Muscle layer of colon (tissue), 2 donors: ENCODE measurements around the gene KATNB1.
"Not testable (repeated sequence)": the region's sequence is repeated elsewhere in the genome, so short reads cannot be mapped to it uniquely, and the experiment has no call there.

Source experiments
- H3K27ac ChIP-seq: one replicate; pipeline ENCODE4 v1.7.0; 2013; ENCODE audit warnings: low read depth, mild to moderate bottlenecking, low read length, moderate library complexity
- H3K27me3 ChIP-seq, 2 donors: one replicate each; pipeline ENCODE4 v1.7.0; 2013; ENCODE audit warnings: low read length in 2 of 2, mild to moderate bottlenecking in 2 of 2; ENCODE audit not compliant: insufficient read depth in 2 of 2, control insufficient read depth in 1 of 2
- H3K36me3 ChIP-seq: one replicate; pipeline ENCODE4 v1.7.0; 2013; ENCODE audit warnings: mild to moderate bottlenecking, low read length; ENCODE audit not compliant: insufficient read depth
- H3K4me1 ChIP-seq: one replicate; pipeline ENCODE4 v1.7.0; 2013; ENCODE audit warnings: mild to moderate bottlenecking, low read length; ENCODE audit not compliant: insufficient read depth
- H3K4me3 ChIP-seq, 2 donors: one replicate each; pipeline ENCODE4 v1.7.0; 2013; ENCODE audit warnings: low read length in 2 of 2, low read depth in 1 of 2, mild to moderate bottlenecking in 1 of 2, moderate library complexity in 1 of 2
- H3K9ac ChIP-seq: one replicate; pipeline ENCODE4 v1.7.0; 2013; ENCODE audit warnings: low read length
- H3K9me3 ChIP-seq: one replicate; pipeline ENCODE4 v1.7.0; 2013; ENCODE audit warnings: mild to moderate bottlenecking, low read length
- donor health status: abdominal sarcoma.
- donor health status: Adenocarcinoma of cecum.

KATNB1 gene

DNA sequence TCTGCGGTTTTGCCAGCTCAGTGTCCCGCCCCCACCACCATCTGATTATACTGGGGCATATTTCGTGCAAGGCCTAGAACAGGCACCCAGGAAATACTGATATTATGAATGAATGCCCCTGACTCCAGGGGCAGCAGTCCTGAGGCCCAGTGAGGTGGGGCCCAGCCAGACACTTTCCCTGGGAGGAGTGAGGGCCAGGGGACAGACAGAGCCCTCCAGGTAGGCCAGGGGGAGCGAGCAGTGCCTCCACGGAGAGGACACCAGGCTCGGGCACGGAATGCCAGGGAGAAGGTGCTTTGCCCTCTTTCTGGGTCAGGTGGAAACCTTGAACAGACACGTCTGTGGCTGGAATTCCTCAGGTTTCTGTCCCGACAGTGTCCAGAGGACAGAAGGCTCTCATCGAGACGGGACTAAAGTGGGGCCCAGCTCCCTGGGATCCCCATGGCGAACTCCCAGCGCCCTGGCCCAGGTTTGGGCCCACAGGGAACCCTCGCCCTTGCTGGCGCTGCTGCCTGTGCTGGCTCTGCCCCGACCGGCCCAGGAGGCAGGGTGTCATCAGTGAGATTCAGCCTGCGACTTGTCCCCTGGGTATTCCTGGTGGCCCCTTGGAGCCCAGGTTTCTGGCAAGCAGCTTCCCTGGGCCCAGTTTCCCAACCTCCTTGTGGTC is 4.3 kb downstream of the KATNB1 start:
- H3K27ac ChIP-seq = no peak overlapping the region
- H3K4me1 ChIP-seq = peaks cover 11% of the 10 kb centered on the region
- no peaks in the 10 kb centered on the region for H3K9me3 ChIP-seq
- H3K4me3 ChIP-seq = no peak overlapping the region
- H3K36me3 ChIP-seq = peaks cover 13% of the 10 kb centered on the region
- H3K9ac ChIP-seq = no peak overlapping the region
- no peaks in the 10 kb centered on the region for H3K27me3 ChIP-seq

DNA sequence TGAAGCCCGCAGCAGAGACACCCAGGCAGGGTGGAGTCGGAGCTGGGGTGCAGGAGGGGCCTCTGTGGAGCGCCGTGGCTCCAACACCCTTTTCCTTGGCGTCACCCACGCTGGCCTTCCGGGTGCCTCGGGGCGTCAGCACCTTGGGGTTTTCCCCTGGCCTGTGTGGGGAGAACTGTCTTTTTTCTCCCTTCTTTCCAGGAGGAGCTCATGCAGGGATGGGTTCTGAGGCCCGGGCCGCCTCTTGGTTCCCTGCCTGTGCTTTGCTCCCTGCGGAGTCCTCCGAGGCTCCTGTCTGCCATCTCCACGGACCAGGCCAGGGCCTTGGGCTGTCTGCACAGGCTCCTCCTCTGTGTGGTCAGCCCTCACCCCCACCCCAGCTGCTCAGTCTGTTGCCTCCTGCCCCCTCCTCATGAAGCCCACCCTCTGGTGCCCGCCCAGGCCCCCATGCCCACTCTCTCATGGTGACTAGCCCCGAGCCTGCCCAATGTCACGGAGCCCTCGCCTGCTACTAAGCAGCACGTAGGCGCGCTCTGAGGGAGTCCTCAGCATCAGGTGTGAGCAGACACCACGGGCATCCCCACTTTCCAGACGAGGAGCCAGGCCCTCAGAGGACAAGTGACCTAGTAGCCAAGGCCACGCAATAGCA is 5.0 kb downstream of the KATNB1 start:
- H3K27me3 ChIP-seq = no peaks in the 10 kb centered on the region
- no peak overlapping the region for H3K4me3 ChIP-seq
- no peaks in the 10 kb centered on the region for H3K9me3 ChIP-seq
- H3K9ac ChIP-seq = no peak overlapping the region
- peaks cover 11% of the 10 kb centered on the region for H3K4me1 ChIP-seq
- H3K27ac ChIP-seq = no peak overlapping the region
- peaks cover 13% of the 10 kb centered on the region for H3K36me3 ChIP-seq

DNA sequence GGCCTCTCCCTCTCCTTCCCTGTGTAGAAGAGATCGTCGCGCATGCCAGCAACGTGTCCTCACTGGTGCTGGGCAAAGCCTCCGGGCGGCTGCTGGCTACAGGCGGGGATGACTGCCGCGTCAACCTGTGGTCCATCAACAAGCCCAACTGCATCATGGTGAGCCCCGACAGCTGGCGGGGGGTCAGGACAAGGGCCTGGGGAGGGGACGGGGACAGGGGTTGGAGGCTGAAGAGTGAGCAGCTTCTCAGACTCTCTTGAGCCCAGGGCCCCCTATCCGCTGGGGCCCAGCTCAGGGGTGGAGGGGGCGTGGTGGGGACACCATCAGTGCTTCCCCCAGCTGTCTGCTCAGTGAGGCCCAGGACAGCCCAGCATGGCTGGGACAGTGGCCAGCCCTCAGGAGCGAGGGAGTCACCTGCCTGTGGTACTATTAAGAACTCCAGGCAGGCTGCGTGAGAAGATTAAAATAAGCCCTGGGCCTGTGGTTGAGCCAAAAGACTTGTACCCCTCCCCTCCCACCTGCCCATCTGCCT is 6.2 kb downstream of the KATNB1 start:
- Histone ChIP-seq H3K36me3 (peaks cover 13% of the 10 kb centered on the region), H3K9ac (no peak overlapping the region), H3K4me3 (no peak overlapping the region), H3K27ac (no peak overlapping the region), H3K4me1 (peaks cover 3% of the 10 kb centered on the region), H3K27me3 (no peaks in the 10 kb centered on the region), H3K9me3 (no peaks in the 10 kb centered on the region)

DNA sequence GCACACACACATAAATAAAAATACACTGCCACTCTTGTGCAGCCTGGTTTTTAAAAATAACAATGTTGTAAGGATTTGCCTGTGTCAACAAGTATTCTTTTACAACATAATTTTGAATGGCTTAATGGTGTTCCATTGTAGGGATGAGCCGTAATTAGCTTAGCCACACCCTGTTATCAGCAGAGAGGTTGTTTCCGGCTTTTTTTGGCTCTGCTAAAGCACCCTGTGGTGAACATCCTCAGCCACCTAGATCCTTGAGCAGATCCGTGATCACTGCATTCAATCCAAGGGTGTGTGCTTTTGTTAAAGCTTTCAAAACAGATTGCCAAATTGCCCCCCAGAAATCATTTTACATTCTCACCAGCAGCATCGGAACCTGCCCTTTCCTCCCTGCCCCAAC is 7.0 kb downstream of the KATNB1 start:
- peaks cover 13% of the 10 kb centered on the region for H3K36me3 ChIP-seq

DNA sequence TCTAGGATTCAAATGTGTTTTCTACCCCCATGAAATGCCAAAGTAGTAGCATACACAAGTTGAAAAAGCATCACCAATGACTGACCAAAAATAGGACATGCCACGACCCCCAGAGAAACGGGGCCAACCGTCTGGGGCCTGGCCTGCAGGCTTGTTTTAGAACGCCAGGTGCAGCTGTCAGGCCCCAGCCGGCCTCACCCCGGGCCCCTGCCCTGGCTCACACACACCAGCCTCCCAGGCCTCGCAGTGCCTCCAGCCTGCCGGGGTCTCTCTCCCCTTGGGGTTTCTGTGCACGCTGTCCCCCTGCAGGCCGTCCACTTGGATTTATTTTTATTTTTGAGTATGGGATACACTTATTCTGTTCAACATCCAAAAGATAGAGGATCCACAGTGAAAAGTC is 7.9 kb downstream of the KATNB1 start:
- Histone ChIP-seq H3K4me1 (no peaks in the 10 kb centered on the region), H3K9ac (no peak overlapping the region), H3K27me3 (no peaks in the 10 kb centered on the region), H3K36me3 (peaks cover 13% of the 10 kb centered on the region), H3K4me3 (no peak overlapping the region), H3K9me3 (no peaks in the 10 kb centered on the region), H3K27ac (no peak overlapping the region)

More for the DNA sequence above, 7.0 kb downstream of the KATNB1 start:
- no peak overlapping the region for H3K4me3 ChIP-seq
- no peaks in the 10 kb centered on the region for H3K9me3 ChIP-seq
- no peak overlapping the region for H3K27ac ChIP-seq
- H3K4me1 ChIP-seq = no peaks in the 10 kb centered on the region
- no peak overlapping the region for H3K9ac ChIP-seq
- H3K27me3 ChIP-seq = no peaks in the 10 kb centered on the region

DNA sequence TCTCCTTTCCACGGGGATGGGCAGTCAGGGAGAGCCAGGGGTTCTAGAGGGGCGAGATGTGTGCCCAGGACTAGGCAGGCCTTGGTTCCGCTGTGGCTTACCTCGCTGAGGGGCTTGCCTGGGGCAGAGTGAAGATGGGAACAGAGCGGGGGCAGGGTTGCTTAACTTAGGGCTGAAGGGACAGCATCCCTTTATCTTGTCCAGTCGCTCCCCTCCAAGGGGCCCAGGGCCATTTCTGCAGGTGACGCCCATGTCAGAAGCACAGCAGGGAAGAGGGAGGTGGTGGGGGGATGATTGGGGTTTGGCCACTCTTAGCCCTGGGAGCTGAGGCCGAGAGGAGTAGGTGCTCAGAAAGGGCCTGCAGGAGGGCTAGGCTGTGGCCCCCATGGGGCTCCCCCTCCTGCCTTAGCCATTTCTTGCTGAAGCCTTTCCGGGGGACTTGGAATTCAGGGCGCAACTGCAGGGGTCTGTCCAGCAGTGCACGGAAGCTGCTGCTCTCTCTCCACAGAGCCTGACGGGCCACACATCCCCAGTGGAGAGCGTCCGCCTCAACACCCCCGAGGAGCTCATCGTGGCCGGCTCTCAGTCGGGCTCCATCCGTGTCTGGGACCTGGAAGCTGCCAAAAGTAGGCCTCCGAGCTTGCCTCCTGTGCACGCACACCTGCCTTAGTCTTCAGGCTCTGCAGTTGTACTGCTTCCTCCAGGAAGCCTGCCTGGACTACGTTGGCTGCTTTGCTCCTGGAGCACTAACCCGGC is 8.5 kb downstream of the KATNB1 start:
- no peaks in the 10 kb centered on the region for H3K4me1 ChIP-seq

DNA sequence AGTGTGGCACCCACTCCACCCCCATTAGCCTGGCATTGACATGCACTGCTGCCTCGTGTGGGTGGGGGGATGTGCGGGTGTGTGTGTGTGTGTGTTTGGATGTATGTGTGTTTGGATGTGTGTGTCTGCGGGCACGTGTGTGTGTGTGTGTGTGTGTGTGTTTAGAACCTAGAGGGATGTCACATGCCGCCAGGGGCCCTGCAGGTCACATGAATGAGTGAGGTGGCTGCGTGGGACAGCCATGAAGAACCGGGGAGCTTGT is 9.0 kb downstream of the KATNB1 start:
- Histone ChIP-seq H3K27me3 (no peaks in the 10 kb centered on the region), H3K36me3 (peaks cover 13% of the 10 kb centered on the region), H3K4me3 (no peak overlapping the region), H3K4me1 (no peaks in the 10 kb centered on the region), H3K27ac (no peak overlapping the region), H3K9ac (no peak overlapping the region), H3K9me3 (no peaks in the 10 kb centered on the region)

More for the DNA sequence above, 8.5 kb downstream of the KATNB1 start:
- Histone ChIP-seq H3K27ac (no peak overlapping the region), H3K9me3 (no peaks in the 10 kb centered on the region), H3K27me3 (no peaks in the 10 kb centered on the region), H3K4me3 (no peak overlapping the region), H3K36me3 (peaks cover 13% of the 10 kb centered on the region), H3K9ac (no peak overlapping the region)

DNA sequence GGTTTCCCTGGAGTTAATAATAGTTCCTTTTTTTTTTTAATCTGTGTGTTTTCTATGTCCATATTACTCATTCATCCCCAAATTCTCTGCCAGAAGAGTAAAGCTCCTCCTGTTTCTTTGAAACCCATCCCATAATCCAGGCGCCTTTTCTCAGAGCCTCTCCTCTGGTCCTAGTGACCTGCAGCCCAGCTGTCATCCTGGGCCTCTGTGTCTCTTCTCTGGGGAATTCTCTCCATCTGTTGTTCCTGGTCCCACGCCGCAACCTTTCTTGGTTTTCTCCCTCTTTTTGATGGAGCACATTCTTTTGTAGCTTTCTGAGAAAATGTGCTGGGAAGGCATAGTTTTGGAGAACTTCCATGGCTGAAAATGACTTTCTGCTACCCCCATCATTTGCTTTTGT is 10.2 kb downstream of the KATNB1 start:
- no peak overlapping the region for H3K4me3 ChIP-seq
- H3K27me3 ChIP-seq = no peaks in the 10 kb centered on the region
- H3K9me3 ChIP-seq = no peaks in the 10 kb centered on the region
- no peak overlapping the region for H3K9ac ChIP-seq
- no peak overlapping the region for H3K27ac ChIP-seq
- peaks cover 13% of the 10 kb centered on the region for H3K36me3 ChIP-seq
- H3K4me1 ChIP-seq = no peaks in the 10 kb centered on the region

DNA sequence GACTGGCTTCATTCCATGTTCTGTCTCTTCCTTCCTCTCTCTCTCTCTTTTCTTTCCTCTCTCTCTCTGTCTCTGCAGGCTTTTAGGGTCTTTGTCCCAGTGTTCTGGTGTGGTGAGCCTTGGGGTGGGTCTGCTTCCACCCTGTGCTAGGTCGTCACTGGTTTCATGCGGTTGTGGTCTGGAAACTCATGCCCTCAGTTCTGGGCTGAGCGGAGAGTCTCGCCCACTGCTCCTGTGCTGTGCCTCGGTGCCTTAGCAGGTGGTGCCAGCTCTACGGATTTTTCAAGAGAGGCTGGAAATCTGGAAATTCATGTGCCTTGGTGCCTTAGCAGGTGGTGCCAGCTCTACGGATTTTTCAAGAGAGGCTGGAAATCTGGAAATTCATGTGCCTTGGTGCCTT is 10.7 kb downstream of the KATNB1 start:
- H3K9ac ChIP-seq, H3K27ac ChIP-seq, H3K4me3 ChIP-seq, H3K27me3 ChIP-seq, H3K4me1 ChIP-seq, H3K9me3 ChIP-seq: not testable (repeated sequence)
- H3K36me3 ChIP-seq = peaks cover 17% of the 10 kb centered on the region

DNA sequence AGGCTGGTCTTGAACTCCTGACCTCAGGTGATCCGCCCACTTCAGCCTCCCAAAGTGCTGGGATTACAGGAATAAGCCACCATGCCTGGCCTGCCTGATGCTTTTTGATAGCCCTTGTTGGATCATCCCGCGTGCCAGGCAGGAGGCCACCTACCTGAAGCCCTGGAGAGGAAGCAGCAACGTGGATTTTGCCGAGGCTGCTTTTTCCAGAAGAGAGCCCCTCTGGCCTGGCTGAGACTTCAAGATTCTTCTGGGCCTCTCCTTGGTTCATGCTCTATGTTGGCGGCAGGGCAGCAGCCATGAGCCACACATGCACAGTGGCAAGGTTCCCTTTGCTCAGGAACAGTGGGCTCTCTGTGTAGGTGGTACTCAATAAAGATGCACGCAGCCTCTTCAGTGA is 11.5 kb downstream of the KATNB1 start:
- Histone ChIP-seq H3K36me3 (peaks cover 20% of the 10 kb centered on the region), H3K27me3 (no peaks in the 10 kb centered on the region), H3K9ac (no peak overlapping the region), H3K4me3 (no peak overlapping the region), H3K9me3 (no peaks in the 10 kb centered on the region), H3K27ac (no peak overlapping the region), H3K4me1 (no peaks in the 10 kb centered on the region)

DNA sequence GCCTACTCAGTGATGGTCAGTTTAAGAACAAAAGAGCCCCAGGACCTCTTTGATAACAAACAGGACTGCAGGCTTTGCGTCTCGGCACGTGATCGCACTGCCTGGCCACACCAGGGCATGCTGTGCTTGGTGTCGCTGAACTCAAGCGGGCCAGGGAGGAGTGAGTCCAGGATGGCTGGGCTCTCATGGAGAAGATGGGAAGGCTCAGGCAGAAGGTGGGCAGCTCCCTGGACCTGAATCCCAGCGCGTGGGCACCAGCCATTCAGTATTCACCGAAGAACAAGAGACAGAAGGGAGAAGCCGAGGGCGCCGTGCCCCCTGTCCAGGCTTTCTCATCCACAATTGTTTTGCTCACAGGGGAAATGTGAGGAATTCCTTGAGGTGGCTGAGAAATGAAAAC is 11.9 kb downstream of the KATNB1 start:
- Histone ChIP-seq H3K9me3 (no peaks in the 10 kb centered on the region), H3K36me3 (peaks cover 16% of the 10 kb centered on the region), H3K27ac (no peak overlapping the region), H3K4me3 (no peak overlapping the region), H3K27me3 (no peaks in the 10 kb centered on the region), H3K4me1 (no peaks in the 10 kb centered on the region), H3K9ac (no peak overlapping the region)
